ENCODE results near the gene SERPINE1.

SERPINE1 gene

GRCh38 chr7:101179713-101180112, 52.8 kb downstream of the SERPINE1 start:
- DNase-seq (ENCODE audit: low read depth), result no peak
- H3K4me3 ChIP-seq (ENCODE audit: low read length), result no peak overlapping the region
- TF ChIP-seq CTCF (IDR thresholded peaks at IDR 0.05; ENCODE audit: insufficient read depth, low read depth, low read length, missing control alignments), result no peak

- H3K4me3 ChIP-seq (ENCODE audit: low read length), result no peak within 1 kb of the TSS
- no peak for DNase-seq (ENCODE audit: low read depth)
- TF ChIP-seq CTCF (IDR thresholded peaks at IDR 0.05; ENCODE audit: insufficient read depth, low read depth, low read length, missing control alignments), result no peak
Observed at GRCh38 chr7:101180130-101180755, 53.3 kb downstream of the SERPINE1 start, which contains the start of gene NAT16. NAT16 (minus strand) TSS chr7:101180293; CDS start chr7:101174807, 5,486 bp downstream.

- DNase-seq (ENCODE audit: low read depth), result peak; percentile 46
- no peak overlapping the region for H3K4me3 ChIP-seq (ENCODE audit: low read length)
- no peak for TF ChIP-seq CTCF (IDR thresholded peaks at IDR 0.05; ENCODE audit: insufficient read depth, low read depth, low read length, missing control alignments)
Observed at GRCh38 chr7:101185258-101185839, 58.4 kb downstream of the SERPINE1 start.

- TF ChIP-seq CTCF (IDR thresholded peaks at IDR 0.05; ENCODE audit: insufficient read depth, low read depth, low read length, missing control alignments), result no peak
- no peak for DNase-seq (ENCODE audit: low read depth)
- no peak overlapping the region for H3K4me3 ChIP-seq (ENCODE audit: low read length)
Observed at GRCh38 chr7:101186194-101186593, 59.3 kb downstream of the SERPINE1 start.

GRCh38 chr7:101186844-101187428, 60.0 kb downstream of the SERPINE1 start:
- no peak for TF ChIP-seq CTCF (IDR thresholded peaks at IDR 0.05; ENCODE audit: insufficient read depth, low read depth, low read length, missing control alignments)
- DNase-seq (ENCODE audit: low read depth), result peak; percentile 48

More at GRCh38 chr7:101186844-101187428, 60.0 kb downstream of the SERPINE1 start:
- H3K4me3 ChIP-seq (ENCODE audit: low read length), result no peak overlapping the region

All from epithelial cell of esophagus (primary cell).